ENCODE results near the gene NECTIN1.

The NECTIN1 gene

DNA sequence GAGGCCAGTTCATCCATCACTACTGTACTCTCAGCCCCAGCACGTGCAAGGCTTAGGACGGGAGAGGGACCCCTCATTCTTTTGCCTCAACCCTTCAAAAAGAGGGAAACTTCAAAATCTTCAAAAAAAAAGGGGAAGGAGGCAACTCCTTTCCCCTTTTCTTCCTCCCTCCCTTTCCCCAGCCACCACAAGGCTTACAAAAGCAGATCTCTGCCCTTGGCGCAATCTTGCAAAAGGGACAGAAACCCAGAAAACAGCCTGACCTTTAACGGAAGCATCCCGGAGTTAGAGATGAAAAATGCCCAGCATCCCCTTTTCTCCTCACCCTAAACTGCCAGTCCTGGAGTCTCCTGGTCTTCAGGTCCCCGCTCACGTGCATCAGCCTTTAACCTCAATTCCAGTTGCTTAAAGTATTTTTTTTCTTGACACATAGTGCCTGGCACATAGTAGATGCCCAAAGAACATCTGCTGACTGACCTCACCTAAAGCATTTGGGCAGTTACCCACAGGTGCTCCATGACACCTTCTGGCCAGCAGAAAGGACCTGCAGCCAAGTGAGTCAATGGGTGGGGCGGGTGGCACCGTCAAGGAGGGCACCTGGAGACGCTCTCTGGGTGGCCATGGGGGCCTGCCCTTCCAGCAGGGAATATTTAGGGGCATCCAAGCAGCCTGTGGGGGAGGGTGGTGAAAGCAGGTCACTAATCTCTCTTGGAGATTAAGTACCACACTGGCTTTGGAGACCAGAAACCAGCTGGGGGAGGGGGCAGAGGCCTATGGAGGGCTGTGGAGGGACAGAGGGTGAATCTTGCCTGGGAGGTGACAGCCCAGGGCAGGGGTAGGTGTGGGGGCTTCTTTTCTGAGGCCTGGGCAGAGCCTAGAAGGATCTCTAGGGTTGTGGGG is 16.3 kb downstream of the NECTIN1 start:
- DNase-seq: no peak

GRCh38 chr11:119712006-119712405 is 17.0 kb downstream of the NECTIN1 start:
- DNase-seq: no peak

DNA sequence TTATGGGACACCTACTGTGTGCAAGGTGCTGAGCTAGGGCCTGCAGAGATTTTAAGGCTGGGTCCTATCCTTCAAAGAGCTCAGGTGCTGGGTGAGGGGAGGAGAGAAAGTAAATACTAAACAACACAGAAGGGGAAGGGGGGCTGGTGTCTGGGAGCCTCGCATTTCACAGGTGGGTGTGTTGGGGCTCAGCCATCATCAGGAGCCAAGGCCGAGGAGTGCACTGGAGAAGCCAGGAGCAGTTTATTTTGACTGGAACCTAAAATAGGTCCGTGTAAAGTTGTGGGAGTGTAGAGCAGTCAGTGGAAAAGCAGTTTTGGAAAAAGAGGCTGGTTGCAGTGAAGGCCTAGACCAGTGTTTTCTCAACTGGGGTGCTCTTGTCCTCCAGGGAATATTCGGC is 17.5 kb downstream of the NECTIN1 start:
- DNase-seq: no peak

- no peak for DNase-seq
These were observed 18.6 kb downstream of the NECTIN1 start for GRCh38 chr11:119710417-119710816.

- DNase-seq: peak; percentile 79
These were observed 19.2 kb downstream of the NECTIN1 start for GRCh38 chr11:119709638-119710346.

DNA sequence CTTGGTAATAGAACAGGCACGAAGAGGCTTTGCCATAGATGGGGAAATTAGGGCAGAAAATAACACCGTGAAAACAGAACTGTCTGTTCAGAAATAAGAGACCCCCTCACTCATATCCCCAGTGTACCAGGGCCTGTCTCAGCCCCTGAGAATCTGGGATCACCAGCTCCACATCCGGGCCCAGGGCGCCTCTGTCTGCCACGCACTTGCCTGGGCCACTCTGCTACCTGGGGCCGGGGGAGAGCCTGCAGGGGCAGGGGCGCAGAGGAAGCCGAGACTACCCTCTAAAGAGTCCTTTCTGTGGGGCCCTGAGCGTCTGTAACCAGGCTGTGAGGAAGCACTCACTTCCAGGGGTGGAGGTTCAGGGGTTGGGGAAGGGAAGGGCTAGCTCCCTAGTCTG is 19.8 kb downstream of the NECTIN1 start:
- no peak for DNase-seq

- DNase-seq: no peak
These were observed 20.6 kb downstream of the NECTIN1 start for GRCh38 chr11:119708384-119708783.

DNA sequence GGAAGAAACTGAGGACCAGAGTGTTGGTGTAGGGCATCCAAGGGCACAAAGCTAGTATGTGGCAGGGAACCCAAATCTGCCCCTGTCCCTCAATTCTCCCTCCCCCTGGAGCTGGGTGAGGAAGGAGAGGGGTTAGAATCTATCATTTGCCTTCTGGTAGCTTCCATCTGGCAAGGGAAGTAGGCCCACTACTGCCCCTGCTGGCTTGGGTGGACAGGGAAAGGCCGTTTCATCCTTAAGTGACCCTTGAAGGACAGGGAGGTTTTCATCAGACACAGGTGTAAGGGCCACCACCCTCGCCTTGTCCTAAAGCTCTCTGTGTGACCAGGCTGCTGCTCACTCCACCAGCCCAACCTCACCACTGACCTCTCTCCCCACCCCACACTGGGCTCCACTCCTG is 22.1 kb downstream of the NECTIN1 start:
- DNase-seq: no peak

GRCh38 chr11:119706029-119706428 is 23.0 kb downstream of the NECTIN1 start:
- DNase-seq: peak; percentile 98

GRCh38 chr11:119705362-119705761 is 23.6 kb downstream of the NECTIN1 start:
- no peak for DNase-seq

GRCh38 chr11:119704849-119705248 is 24.2 kb downstream of the NECTIN1 start:
- DNase-seq: no peak

DNA sequence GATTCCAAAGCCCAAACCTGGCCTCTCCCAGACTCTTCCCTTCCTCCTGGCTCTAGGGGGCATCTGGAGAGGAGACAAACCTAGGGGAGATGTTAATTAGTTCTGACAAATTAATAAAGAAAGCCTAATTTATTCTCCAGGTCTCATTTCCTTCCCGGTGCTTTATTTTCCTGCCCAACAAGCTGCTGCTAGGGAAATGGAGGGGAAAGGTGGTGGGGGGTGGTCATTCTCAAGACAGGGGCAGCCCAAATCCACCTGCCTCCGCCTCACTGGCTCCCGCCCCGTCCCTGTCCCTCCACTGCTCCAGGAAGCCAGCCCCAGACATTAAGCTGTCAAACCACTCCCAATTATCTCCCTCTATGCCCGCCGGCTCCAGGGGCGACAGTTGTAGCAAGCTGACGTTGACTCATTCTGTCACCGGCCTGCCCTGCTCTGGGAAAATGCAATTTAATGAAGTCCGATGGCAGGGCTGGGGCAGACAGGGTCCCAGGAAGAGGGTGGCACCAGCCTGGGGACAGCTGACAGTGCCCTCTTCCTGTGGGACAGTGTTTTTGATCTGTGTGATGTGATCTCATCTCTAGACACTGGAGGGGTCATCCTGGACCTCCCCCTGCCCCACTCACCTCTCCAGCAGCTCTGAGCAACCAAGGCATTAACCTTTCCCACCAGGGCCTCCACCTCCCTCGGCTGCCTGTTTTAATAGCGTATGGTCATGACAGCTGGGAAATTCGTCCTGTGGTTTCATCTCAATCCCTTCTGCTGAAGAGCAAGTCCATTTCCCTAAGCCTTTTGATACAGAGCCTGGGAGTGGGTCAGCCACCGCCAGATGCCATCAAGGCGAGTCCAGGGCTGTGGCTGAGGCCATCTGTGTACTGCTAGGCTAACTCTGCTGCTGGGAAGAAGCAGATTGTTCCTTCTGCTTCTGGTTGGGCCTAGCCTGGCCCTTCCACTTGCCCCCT is 27.1 kb downstream of the NECTIN1 start:
- no peak for DNase-seq

- DNase-seq: no peak
These were observed 28.3 kb downstream of the NECTIN1 start for GRCh38 chr11:119700536-119701346.

- no peak for DNase-seq
These were observed 29.0 kb downstream of the NECTIN1 start for GRCh38 chr11:119700030-119700429.

DNA sequence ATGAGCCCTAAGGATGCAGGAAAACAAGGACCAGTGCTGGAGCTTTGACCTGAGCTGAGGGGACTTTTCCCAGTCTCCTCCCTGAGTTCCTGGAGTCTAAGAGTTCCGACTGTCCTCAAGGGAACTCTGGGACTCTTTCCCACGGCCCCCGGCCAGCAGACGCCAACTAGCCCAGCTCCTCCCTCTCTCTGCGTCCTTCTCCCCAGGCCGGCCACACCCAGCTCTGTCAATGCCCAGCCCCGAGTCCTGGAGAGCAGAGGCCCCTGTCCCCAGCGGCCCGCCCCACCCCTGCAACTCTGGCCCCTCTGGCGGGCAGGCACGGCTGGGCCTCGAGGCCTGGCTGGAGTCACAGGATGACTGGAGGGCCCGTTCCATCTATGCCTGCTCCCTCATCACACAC is 29.8 kb downstream of the NECTIN1 start:
- no peak for DNase-seq

- DNase-seq: no peak
These were observed 31.1 kb downstream of the NECTIN1 start for GRCh38 chr11:119697882-119698281.

- no peak for DNase-seq
These were observed 31.6 kb downstream of the NECTIN1 start for GRCh38 chr11:119697445-119697844.

DNA sequence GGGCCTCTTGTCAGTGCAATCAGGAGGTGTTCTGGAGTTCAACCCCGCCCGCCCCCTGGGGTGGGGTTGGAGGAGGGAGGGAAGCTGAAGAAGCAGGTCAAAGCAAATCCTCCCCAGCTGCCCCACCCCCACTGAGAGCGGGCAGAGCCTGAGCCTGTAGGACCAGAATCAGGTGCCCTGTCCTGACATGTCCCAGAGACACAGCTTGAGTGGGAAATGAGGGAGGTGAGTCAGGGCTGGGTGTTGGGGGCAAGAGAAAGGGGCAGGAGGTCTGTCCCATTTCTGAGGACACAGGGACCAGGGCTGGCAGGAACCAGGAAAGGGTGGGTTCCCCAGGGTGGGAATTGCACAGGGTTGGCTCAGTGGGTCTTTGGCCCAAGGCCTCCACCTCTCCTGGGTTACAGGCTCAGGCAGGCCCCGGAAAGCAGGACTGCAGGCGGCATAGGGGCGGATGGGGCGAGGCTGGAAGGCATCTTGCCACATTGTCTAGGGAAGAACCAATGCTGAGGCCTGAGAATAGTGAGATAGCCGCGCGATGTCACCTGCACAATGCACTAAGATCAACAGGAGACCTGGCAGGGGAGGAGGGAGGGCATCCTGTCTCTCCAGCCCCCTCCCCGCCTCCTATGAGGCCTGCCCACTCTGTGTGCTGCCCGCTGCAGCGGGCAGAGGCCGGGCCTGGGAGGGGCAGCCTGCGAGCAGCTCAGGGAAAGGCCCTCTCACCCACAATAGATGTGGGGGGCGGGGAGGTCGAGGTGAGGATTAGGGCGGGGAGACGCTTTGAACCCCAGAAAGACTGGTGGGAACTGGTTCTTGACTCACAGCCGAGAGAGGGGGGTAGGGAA is 32.4 kb downstream of the NECTIN1 start:
- peak; percentile 95 for DNase-seq

DNA sequence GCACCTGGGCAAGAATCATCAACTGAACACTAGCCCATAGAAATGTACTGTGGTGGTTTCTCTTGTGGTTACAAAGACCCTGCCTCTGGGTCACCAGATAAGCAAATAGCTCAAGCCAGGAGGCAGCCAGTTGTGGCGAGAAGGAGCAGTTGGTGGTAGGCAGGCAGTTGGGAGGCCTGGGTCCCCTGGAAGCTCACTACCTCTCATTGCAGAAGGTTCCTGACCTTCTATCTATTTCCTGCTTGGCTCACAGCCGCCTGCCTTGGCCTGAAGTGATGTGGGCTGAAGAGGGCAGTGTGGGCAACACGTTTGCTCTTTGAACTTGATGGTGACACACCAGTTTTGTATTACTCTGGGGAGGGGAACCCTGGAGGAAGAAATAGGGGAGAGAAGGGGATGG is 34.7 kb downstream of the NECTIN1 start:
- no peak for DNase-seq

- no peak for DNase-seq
These were observed 35.7 kb downstream of the NECTIN1 start for GRCh38 chr11:119693253-119693815.

- peak; percentile 70 for DNase-seq
These were observed 36.5 kb downstream of the NECTIN1 start for GRCh38 chr11:119692540-119692820.
